IMR-90 (cell line): ENCODE results near the gene STXBP4. TPM values are rescaled to one million over a fixed set of nuclear protein-coding genes. Genes with fewer than 3 reads are reported as not detected.

Source experiments
- ATAC-seq: fragments of 200-7000 bp; cut with Tn5 transposase; 2 replicates; pipeline ENCODE4 v1.9.1; 2020; ENCODE audit warnings: low read depth, mild to moderate bottlenecking, moderate library complexity
- BruUV-seq: library from RNA; stranded (reverse); fragments of 400-500 nt; replicated peaks from 2 replicates; lab custom pipeline; 2021; lab: Mats Ljungman, UMichigan
- CTCF ChIA-PET: fragments of 300-600 bp; formaldehyde crosslinking; extraction: SDS; loops from one replicate; lab custom pipeline; 2021; ENCODE audit warnings: antibody characterized with exemption; lab: Yijun Ruan, JAX
- POLR2A ChIA-PET: fragments of 300-600 bp; sonication (Branson Sonifier 250); formaldehyde crosslinking; loops from one replicate; lab custom pipeline; 2022; ENCODE audit warnings: antibody characterized with exemption; ENCODE audit not compliant: unreplicated experiment; lab: Charles Lee
- DNase-seq: peaks from one replicate; pipeline ENCODE4 v3.0.0; 2013
- H2AFZ ChIP-seq: replicated peaks from 2 replicates; pipeline ENCODE3; 2013; ENCODE audit warnings: low read length, mild to moderate bottlenecking; ENCODE audit not compliant: poor library complexity
- H2AK5ac ChIP-seq: 2 replicates; pipeline ENCODE4 v1.6.1; 2013; ENCODE audit warnings: low read depth, low read length, inconsistent platforms
- H2AK9ac ChIP-seq: replicated peaks from 2 replicates; pipeline ENCODE3; 2013; ENCODE audit warnings: mild to moderate bottlenecking, low read depth, low read length, moderate library complexity; ENCODE audit not compliant: poor library complexity
- H2BK120ac ChIP-seq: 2 replicates; pipeline ENCODE4 v1.6.1; 2013; ENCODE audit warnings: low read depth, low read length, inconsistent platforms
- H2BK15ac ChIP-seq: 3 replicates; pipeline ENCODE4 v1.6.1; 2013; ENCODE audit warnings: low read depth, low read length, inconsistent platforms
- H2BK20ac ChIP-seq: 2 replicates; pipeline ENCODE4 v1.6.1; 2013; ENCODE audit warnings: low read depth, mild to moderate bottlenecking, inconsistent platforms, low read length, moderate library complexity
- H2BK5ac ChIP-seq: 2 replicates; pipeline ENCODE4 v1.6.1; 2013; ENCODE audit warnings: mild to moderate bottlenecking, low read depth, low read length, inconsistent platforms; ENCODE audit not compliant: poor library complexity, severe bottlenecking
- H3K14ac ChIP-seq: replicated peaks from 2 replicates; pipeline ENCODE4 v1.6.1; 2013; ENCODE audit warnings: low read depth, low read length, inconsistent platforms
- H3K18ac ChIP-seq: 2 replicates; pipeline ENCODE4 v1.6.1; 2013; ENCODE audit warnings: low read depth, low read length, control low read depth
- H3K23ac ChIP-seq: 2 replicates; pipeline ENCODE4 v1.6.1; 2013; ENCODE audit warnings: low read depth, low read length, inconsistent platforms
- H3K27ac ChIP-seq: 2 replicates; pipeline ENCODE4 v1.5.1; 2013; ENCODE audit warnings: mild to moderate bottlenecking, control low read depth, low read length; ENCODE audit not compliant: insufficient read depth
- H3K27me3 ChIP-seq: 2 replicates; pipeline ENCODE4 v1.6.1; 2013; ENCODE audit warnings: low read length; ENCODE audit not compliant: control insufficient read depth, insufficient read depth
- H3K36me3 ChIP-seq: 2 replicates; pipeline ENCODE4 v1.6.1; 2013; ENCODE audit warnings: low read length, mixed read lengths; ENCODE audit not compliant: control insufficient read depth, insufficient read depth
- H3K4ac ChIP-seq: 2 replicates; pipeline ENCODE4 v1.6.1; 2013; ENCODE audit warnings: low read depth, low read length, inconsistent platforms
- H3K4me1 ChIP-seq: 2 replicates; pipeline ENCODE4 v1.6.1; 2013; ENCODE audit warnings: low read length, mixed read lengths; ENCODE audit not compliant: control insufficient read depth, insufficient read depth
- H3K4me2 ChIP-seq: 2 replicates; pipeline ENCODE4 v1.6.1; 2013; ENCODE audit warnings: low read depth, mild to moderate bottlenecking, control low read depth, low read length, moderate library complexity
- H3K4me3 ChIP-seq: 2 replicates; pipeline ENCODE4 v1.5.1; 2013; ENCODE audit warnings: low read depth, mild to moderate bottlenecking, control low read depth, low read length, moderate library complexity; ENCODE audit not compliant: insufficient read depth
- H3K56ac ChIP-seq: 2 replicates; pipeline ENCODE4 v1.6.1; 2013; ENCODE audit warnings: low read length, inconsistent platforms; ENCODE audit not compliant: insufficient read depth; ENCODE audit errors: extremely low read depth
- H3K79me1 ChIP-seq, 2 experiments: 2 replicates each; pipeline ENCODE4 v1.6.1; 2013; ENCODE audit warnings: low read length in 2 of 2, inconsistent platforms in 1 of 2, low read depth in 1 of 2
- H3K9ac ChIP-seq: 2 replicates; pipeline ENCODE4 v1.6.1; 2013; ENCODE audit warnings: low read depth, low read length, control low read depth
- H3K9me1 ChIP-seq: 2 replicates; pipeline ENCODE4 v1.6.1; 2013; ENCODE audit warnings: low read length, inconsistent platforms; ENCODE audit not compliant: insufficient read depth
- H3K9me3 ChIP-seq: 2 replicates; pipeline ENCODE4 v1.6.1; 2013; ENCODE audit warnings: low read length; ENCODE audit not compliant: control insufficient read depth, insufficient read depth
- H4K20me1 ChIP-seq: 2 replicates; pipeline ENCODE4 v1.6.1; 2013; ENCODE audit warnings: low read length, inconsistent platforms; ENCODE audit not compliant: insufficient read depth
- H4K5ac ChIP-seq: 2 replicates; pipeline ENCODE4 v1.6.1; 2013; ENCODE audit warnings: mild to moderate bottlenecking, low read depth, low read length, control low read depth
- H4K8ac ChIP-seq, 2 experiments: 2 replicates each; pipeline ENCODE4 v1.6.1; 2013; ENCODE audit warnings: low read depth in 2 of 2, low read length in 2 of 2, control low read depth in 1 of 2, inconsistent platforms in 1 of 2
- H4K91ac ChIP-seq: 2 replicates; pipeline ENCODE4 v1.6.1; 2013; ENCODE audit warnings: low read depth, low read length, inconsistent platforms; ENCODE audit not compliant: insufficient read depth
- BHLHE40 ChIP-seq: fragments of 150-350 bp; IDR thresholded peaks from 2 replicates; pipeline ENCODE4 v1.6.1; 2016; ENCODE audit warnings: mild to moderate bottlenecking, low read depth, low read length
- CEBPB ChIP-seq: IDR thresholded peaks from 2 replicates; pipeline ENCODE4 v1.6.1; 2012; ENCODE audit warnings: low read depth, low read length, improper control_type of control experiment
- CHD1 ChIP-seq: IDR thresholded peaks from 2 replicates; pipeline ENCODE4 v1.6.1; 2012; ENCODE audit warnings: low read depth, low read length, improper control_type of control experiment
- MAZ ChIP-seq: IDR thresholded peaks from 2 replicates; pipeline ENCODE4 v1.6.1; 2012; ENCODE audit warnings: low read depth, mild to moderate bottlenecking, low read length, improper control_type of control experiment, moderate library complexity, borderline replicate concordance
- RAD21 ChIP-seq: IDR thresholded peaks from 2 replicates; pipeline ENCODE4 v1.6.1; 2012; ENCODE audit warnings: low read length, improper control_type of control experiment
- RCOR1 ChIP-seq: IDR thresholded peaks from 2 replicates; pipeline ENCODE4 v1.6.1; 2012; ENCODE audit warnings: mild to moderate bottlenecking, low read length, improper control_type of control experiment; ENCODE audit not compliant: insufficient replicate concordance
- WGBS, 2 experiments: methylation state at CpG; one replicate each; pipeline versions ENCODE4 v1.1.5 to v1.1.7; 2013; ENCODE audit warnings: missing lambda C conversion rate in 2 of 2; ENCODE audit not compliant: insufficient read length in 1 of 2; ENCODE audit errors: extremely low coverage in 2 of 2; 5-methylcytosine and 5-hydroxymethylcytosine counted together
- dilution Hi-C: fragments of 300-500 bp; cut with HindIII; formaldehyde crosslinking; loops from one replicate; pipeline ENCODE4 v1.14.3; 2018; ENCODE audit warnings: low sequenced_read_pairs; ENCODE audit not compliant: unreplicated experiment
- in situ Hi-C: fragments of 300-500 bp; cut with MboI; formaldehyde crosslinking; loops from 3 replicates; pipeline ENCODE4 v1.14.3; 2019; ENCODE audit warnings: low sequenced_read_pairs, inconsistent platforms, mixed read lengths
- intact Hi-C: fragments of 100-400 bp; cut with micrococcal nuclease; formaldehyde crosslinking; loops from 2 replicates; pipeline ENCODE4 v1.10.0; 2022
- polyA plus RNA-seq, 3 experiments: library from polyadenylated mRNA; depleted of rRNA; stranded (reverse); fragments of >200 nt; gene quantifications; 2 replicates each; pipeline ENCODE4 v1.2.3, GENCODE V29; 2012; ENCODE audit warnings: low replicate concordance in 1 of 3
- total RNA-seq: library from RNA; depleted of rRNA; stranded (reverse); fragments of >200 nt; gene quantifications from 2 replicates; pipeline ENCODE4 v1.2.3, GENCODE V29; 2012
- TF ChIP-seq, protein P1 (sequence below): fragments of 150-350 bp; IDR thresholded peaks from 2 replicates; pipeline ENCODE4 v1.6.1; 2016; ENCODE audit warnings: low read depth, mild to moderate bottlenecking, low read length, moderate library complexity, borderline replicate concordance

STXBP4 gene
- total and polyA plus RNA-seq, 2 of the 4 experiments (the other 2 are of a cell fraction), result 4.1 to 20.4 TPM

DNA sequence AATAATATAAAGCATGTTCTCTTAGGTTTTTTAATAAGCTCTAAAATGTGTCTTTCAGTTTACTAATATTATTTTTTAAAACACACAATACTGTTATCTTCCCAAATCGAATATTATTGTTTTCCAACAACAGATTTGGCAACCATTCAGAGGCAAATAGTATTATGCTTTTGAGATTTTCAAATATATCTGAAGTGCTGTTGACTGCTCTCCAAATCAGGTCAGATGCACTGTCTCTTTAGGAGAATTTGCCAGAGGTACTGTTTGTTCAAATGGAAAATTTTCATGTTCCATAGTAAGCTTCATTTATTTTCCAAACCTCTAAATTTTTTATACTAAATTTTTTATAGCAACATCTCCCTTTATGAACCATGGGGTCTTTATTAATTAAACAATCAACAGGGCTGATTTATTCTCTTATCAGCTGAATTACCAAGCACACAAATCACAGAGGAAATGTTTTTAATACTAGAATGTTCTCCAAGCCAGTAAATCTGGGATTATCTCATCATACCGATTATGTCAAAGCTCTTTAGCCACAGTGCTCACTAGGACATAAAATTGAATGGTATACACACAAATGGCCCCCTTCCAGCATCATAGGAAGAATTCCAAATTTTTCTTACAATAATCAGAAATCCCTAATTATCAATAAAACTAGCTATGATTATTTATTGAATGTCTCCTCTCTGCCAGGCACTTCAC, 187.4 kb downstream of the STXBP4 start:
- 80% methylated on average over 1 of the region's 2 CpGs; no CpG with 5 or more reads in 1 of the 2 experiments for WGBS, 2 experiments
- H2BK5ac ChIP-seq, result no peak overlapping the region
- no peak overlapping the region for H2BK120ac ChIP-seq
- no peak overlapping the region for H3K23ac ChIP-seq
- no peak overlapping the region for H3K27ac ChIP-seq
- peaks cover 3% of the 10 kb centered on the region; the same call in 1 of the 2 replicates for H3K9me1 ChIP-seq
- DNase-seq, result no peak
- CTCF ChIA-PET, result interaction anchor here (0.6 kb wide), 1 partner anchor 1692 kb away, joined by 3 read pairs; no protein-coding TSS in a partner anchor
- intact Hi-C loops (no loop called here), dilution Hi-C loops (no loop called here), in situ Hi-C loops (no loop called here)
- H3K36me3 ChIP-seq, result no peaks in the 10 kb centered on the region
- H3K4me1 ChIP-seq, result peaks cover 2% of the 10 kb centered on the region; the same call in 1 of the 2 replicates
- no peak overlapping the region for H3K4me3 ChIP-seq
- H3K18ac ChIP-seq, result no peak overlapping the region
- no peak overlapping the region for H3K14ac ChIP-seq
- no peak overlapping the region for H2AK5ac ChIP-seq
- H2BK15ac ChIP-seq, result no peak overlapping the region
- no peaks in the 10 kb centered on the region for H4K20me1 ChIP-seq
- H3K27me3 ChIP-seq, result no peaks in the 10 kb centered on the region
- H4K91ac ChIP-seq, result no peak overlapping the region
- H3K4me2 ChIP-seq, result no peak overlapping the region
- no peak overlapping the region for H4K8ac ChIP-seq
- BruUV-seq, result no TSS peak
- H2AFZ ChIP-seq, result no peak overlapping the region
- no peaks in the 10 kb centered on the region for H3K79me1 ChIP-seq
- H3K9ac ChIP-seq, result no peak overlapping the region
- no peak overlapping the region for H4K5ac ChIP-seq
- no peak for ATAC-seq
- POLR2A ChIA-PET, result no interaction called here
- TF ChIP-seq BHLHE40 (no peak), MAZ (no peak), RAD21 (no peak), RCOR1 (no peak), CHD1 (no peak), CEBPB (no peak)
- TF ChIP-seq, protein P1, sequence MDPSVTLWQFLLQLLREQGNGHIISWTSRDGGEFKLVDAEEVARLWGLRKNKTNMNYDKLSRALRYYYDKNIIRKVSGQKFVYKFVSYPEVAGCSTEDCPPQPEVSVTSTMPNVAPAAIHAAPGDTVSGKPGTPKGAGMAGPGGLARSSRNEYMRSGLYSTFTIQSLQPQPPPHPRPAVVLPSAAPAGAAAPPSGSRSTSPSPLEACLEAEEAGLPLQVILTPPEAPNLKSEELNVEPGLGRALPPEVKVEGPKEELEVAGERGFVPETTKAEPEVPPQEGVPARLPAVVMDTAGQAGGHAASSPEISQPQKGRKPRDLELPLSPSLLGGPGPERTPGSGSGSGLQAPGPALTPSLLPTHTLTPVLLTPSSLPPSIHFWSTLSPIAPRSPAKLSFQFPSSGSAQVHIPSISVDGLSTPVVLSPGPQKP, result no peak
- no peak overlapping the region; the same call in 1 of the 2 replicates for H2BK20ac ChIP-seq
- H3K9me3 ChIP-seq, result no peaks in the 10 kb centered on the region
- H3K56ac ChIP-seq, result no peak overlapping the region
- H2AK9ac ChIP-seq, result no peak overlapping the region
- H3K4ac ChIP-seq, result no peak overlapping the region
